A673 (cell line): ENCODE measurements around the gene SDE2. TPM values are rescaled to one million over a fixed set of nuclear protein-coding genes. Genes with fewer than 3 reads are reported as not detected.

ENCODE experiments used
- BruUV-seq: library from RNA; stranded (reverse); fragments of 400-500 nt; replicated peaks from 2 replicates; lab custom pipeline; 2021; lab: Mats Ljungman, UMichigan
- CTCF ChIA-PET: fragments of 300-600 bp; sonication (Branson Sonifier 250); formaldehyde crosslinking; loops from one replicate; lab custom pipeline; 2022; ENCODE audit warnings: antibody characterized with exemption; lab: Charles Lee
- POLR2A ChIA-PET: fragments of 300-600 bp; sonication (Branson Sonifier 250); formaldehyde crosslinking; loops from one replicate; lab custom pipeline; 2022; ENCODE audit warnings: antibody characterized with exemption; ENCODE audit not compliant: low non-redundant PET; lab: Charles Lee
- DNase-seq: peaks from one replicate; pipeline ENCODE4 v3.0.0-alpha.2; 2015; ENCODE audit warnings: low spot score
- H3K27ac ChIP-seq: fragments of 200-600 bp; sonication (generic); 2 replicates; pipeline ENCODE4 v1.5.1; 2016; ENCODE audit warnings: mixed run types, low read depth, mild to moderate bottlenecking, mixed read lengths, antibody characterized with exemption, low read length; ENCODE audit not compliant: poor library complexity, severe bottlenecking
- H3K27me3 ChIP-seq: fragments of 200-600 bp; sonication (generic); replicated peaks from 2 replicates; pipeline ENCODE4 v1.6.1; 2017; ENCODE audit warnings: mixed run types, low read depth, mild to moderate bottlenecking, mixed read lengths, antibody characterized with exemption, low read length; ENCODE audit not compliant: insufficient read depth, poor library complexity
- H3K36me3 ChIP-seq: fragments of 200-600 bp; sonication (generic); 2 replicates; pipeline ENCODE4 v1.6.1; 2016; ENCODE audit warnings: mixed run types, mild to moderate bottlenecking, mixed read lengths, antibody characterized with exemption, low read length; ENCODE audit not compliant: insufficient read depth, poor library complexity, severe bottlenecking
- H3K4me1 ChIP-seq: fragments of 200-600 bp; sonication (generic); 2 replicates; pipeline ENCODE4 v1.6.1; 2017; ENCODE audit warnings: mixed run types, mild to moderate bottlenecking, mixed read lengths, antibody characterized with exemption, low read length; ENCODE audit not compliant: insufficient read depth, poor library complexity, severe bottlenecking
- H3K4me3 ChIP-seq: fragments of 200-600 bp; sonication (generic); 2 replicates; pipeline ENCODE4 v1.5.1; 2016; ENCODE audit warnings: low read depth, mixed run types, mild to moderate bottlenecking, mixed read lengths, low read length; ENCODE audit not compliant: poor library complexity, severe bottlenecking
- H3K9me3 ChIP-seq: fragments of 200-600 bp; sonication (generic); 2 replicates; pipeline ENCODE4 v1.6.1; 2016; ENCODE audit warnings: mixed run types, low read depth, mild to moderate bottlenecking, mixed read lengths, antibody characterized with exemption, low read length; ENCODE audit not compliant: poor library complexity, severe bottlenecking
- CTCF ChIP-seq: fragments of 300-800, 200-600 bp; sonication (generic); conservative IDR thresholded peaks from 2 replicates; pipeline ENCODE4 v1.5.1; 2017; ENCODE audit warnings: low read depth, mild to moderate bottlenecking, antibody characterized with exemption, low read length, moderate library complexity, mixed read lengths
- EZH2 ChIP-seq: fragments of 200-600 bp; sonication (generic); IDR thresholded peaks from 2 replicates; pipeline ENCODE4 v1.6.1; 2017; ENCODE audit warnings: borderline replicate concordance, low read depth, mild to moderate bottlenecking, mixed read lengths, antibody characterized with exemption, low read length; ENCODE audit not compliant: poor library complexity, severe bottlenecking
- intact Hi-C: fragments of 100-400 bp; cut with micrococcal nuclease; formaldehyde crosslinking; loops from one replicate; pipeline ENCODE4 v1.10.0; 2022; ENCODE audit not compliant: unreplicated experiment
- total RNA-seq: library from RNA; stranded (reverse); gene quantifications from 2 replicates; pipeline ENCODE4 v1.2.3, GENCODE V29; 2021

SDE2 gene
- total RNA-seq, 1 experiment from 2014 or later = 26.7 TPM

DNA sequence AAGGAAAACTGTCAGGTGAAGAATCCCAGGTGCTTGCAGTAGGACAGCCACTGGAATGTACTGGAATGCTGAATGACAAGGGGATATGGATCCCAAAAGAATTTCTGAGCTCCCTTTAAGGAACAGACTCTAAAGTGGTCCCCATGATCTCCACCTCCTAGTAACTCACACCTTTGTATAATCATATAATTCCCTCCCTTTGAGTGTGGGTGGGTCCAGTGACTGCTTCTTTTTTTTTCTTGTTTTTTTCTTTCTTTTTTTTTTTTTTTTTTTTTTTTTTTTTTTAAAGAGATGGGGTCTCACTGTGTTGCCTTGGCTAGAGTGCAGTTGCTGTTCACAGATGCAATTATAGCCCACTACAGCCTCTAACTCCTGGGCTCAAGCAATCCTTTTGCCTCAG, 34.8 kb upstream of the SDE2 start:
- H3K9me3 ChIP-seq = no peaks in the 10 kb centered on the region
- no peaks in the 10 kb centered on the region for H3K36me3 ChIP-seq
- H3K27me3 ChIP-seq = no peaks in the 10 kb centered on the region
- no peak overlapping the region for H3K4me3 ChIP-seq
- BruUV-seq = no TSS peak
- DNase-seq = no peak
- no peaks in the 10 kb centered on the region for H3K4me1 ChIP-seq
- CTCF ChIA-PET = no interaction called here
- TF ChIP-seq EZH2 (no peak), CTCF (no peak)
- POLR2A ChIA-PET = no interaction called here
- intact Hi-C loops = no loop called here
- H3K27ac ChIP-seq = no peak overlapping the region

- no peak for TF ChIP-seq CTCF
- TF ChIP-seq EZH2 = no peak
- CTCF ChIA-PET = no interaction called here
- DNase-seq = no peak
- Histone ChIP-seq H3K27ac (no peak overlapping the region), H3K4me3 (no peak overlapping the region), H3K9me3 (no peaks in the 10 kb centered on the region), H3K4me1 (no peaks in the 10 kb centered on the region), H3K36me3 (no peaks in the 10 kb centered on the region), H3K27me3 (no peaks in the 10 kb centered on the region)
- BruUV-seq = no TSS peak
- intact Hi-C loops = no loop called here
- POLR2A ChIA-PET = no interaction called here
Observed at GRCh38 chr1:226033582-226033981, 34.4 kb upstream of the SDE2 start.

DNA sequence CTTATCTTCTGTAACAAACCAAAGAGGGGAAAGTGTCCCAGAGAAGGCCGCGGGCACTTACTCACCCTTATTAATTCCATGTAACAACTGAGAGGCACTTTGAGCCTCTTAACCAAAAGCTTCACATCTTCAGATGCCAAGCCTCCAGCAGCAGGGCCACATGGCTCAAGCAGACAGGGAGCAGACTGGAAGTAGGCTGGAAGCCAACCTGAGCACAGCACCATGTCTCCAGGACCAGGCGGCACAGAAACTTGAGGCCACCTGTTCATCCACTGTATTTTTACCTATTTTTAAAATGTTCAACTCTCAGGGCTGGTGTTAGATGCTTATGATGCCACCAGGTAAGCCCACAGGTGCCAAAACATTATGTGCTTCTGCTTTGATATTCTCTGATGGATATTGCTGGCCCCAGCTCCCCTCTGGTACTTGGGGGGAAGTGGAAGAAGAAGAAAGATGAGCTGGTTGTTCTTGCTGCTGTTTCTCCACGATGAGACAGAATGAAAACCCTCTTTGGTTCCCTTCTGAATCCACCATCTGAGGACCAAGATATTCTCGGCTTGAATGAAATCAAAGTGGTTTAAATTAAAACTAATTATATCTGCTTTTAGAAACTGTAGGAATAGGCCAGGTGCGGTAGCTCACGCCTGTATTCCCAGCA, 30.6 kb upstream of the SDE2 start:
- BruUV-seq = no TSS peak
- no peaks in the 10 kb centered on the region for H3K36me3 ChIP-seq
- TF ChIP-seq EZH2 = no peak
- no peak for TF ChIP-seq CTCF
- no peaks in the 10 kb centered on the region for H3K9me3 ChIP-seq
- ChIA-PET POLR2A (interaction anchor here (0.6 kb wide), 1 partner anchor 91 kb away, joined by 20 read pairs; no protein-coding TSS in a partner anchor), CTCF (no interaction called here)
- no peaks in the 10 kb centered on the region for H3K27me3 ChIP-seq
- H3K4me1 ChIP-seq = no peaks in the 10 kb centered on the region
- intact Hi-C loops = no loop called here
- no peak for DNase-seq
- no peak overlapping the region for H3K4me3 ChIP-seq
- H3K27ac ChIP-seq = no peak overlapping the region
